ENCODE data around the gene KRTAP1-3. TPM values are rescaled to one million over a fixed set of nuclear protein-coding genes. Genes with fewer than 3 reads are reported as not detected.

KRTAP1-3 gene
- total and polyA plus RNA-seq, 2 donors, result not detected

DNA sequence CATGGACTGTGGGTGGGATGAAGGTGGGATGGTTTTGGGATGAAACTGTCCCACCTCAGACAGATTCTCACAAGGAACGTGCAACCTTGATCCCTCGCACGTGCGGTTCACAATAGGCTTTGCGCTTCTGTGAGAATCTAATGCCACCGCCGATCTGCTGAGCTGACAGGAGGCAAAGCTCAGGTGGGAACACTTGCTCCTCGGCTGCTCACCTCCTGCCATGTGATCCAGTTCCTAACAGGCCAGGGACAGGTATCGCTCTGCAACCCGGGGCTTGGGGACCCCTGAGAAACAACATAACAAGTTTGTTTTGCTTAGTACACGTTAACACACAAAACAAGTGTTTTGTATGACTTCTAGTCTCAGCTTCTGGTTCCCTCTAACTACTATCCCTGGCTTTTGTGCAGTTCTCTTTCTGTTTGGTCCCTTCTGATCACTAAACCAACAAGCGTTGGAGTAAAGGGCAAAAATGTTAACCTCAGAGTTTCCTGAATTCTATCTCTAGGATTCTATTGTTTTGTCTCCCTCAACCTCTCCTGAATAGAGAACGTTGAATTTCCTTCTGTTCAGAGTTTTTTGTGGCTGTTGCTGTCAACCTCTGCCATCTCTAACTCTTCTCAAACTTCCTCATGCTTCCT lies 18.0 kb downstream of the KRTAP1-3 start:
- no peaks in the 10 kb centered on the region for H3K9me3 ChIP-seq (ENCODE audit: control insufficient read depth in 2 of 2, insufficient read depth in 1 of 2, low read length in 1 of 2)
- 86% methylated on average over 13 of the region's 13 CpGs for WGBS
- H3K27ac ChIP-seq (ENCODE audit: low read depth in 1 of 2, low read length in 1 of 2), result no peak overlapping the region
- H3K27me3 ChIP-seq (ENCODE audit: control insufficient read depth in 2 of 2, insufficient read depth in 1 of 2, low read length in 1 of 2), result no peaks in the 10 kb centered on the region
- no peaks in the 10 kb centered on the region for H3K36me3 ChIP-seq (ENCODE audit: control insufficient read depth in 2 of 2, insufficient read depth in 2 of 2, low read length in 1 of 2)
- no peak overlapping the region for H3K4me3 ChIP-seq (ENCODE audit: low read length in 2 of 2)
- no peaks in the 10 kb centered on the region for H3K4me1 ChIP-seq (ENCODE audit: control insufficient read depth in 2 of 2, insufficient read depth in 2 of 2, low read length in 2 of 2)
- no peak for DNase-seq (ENCODE audit: low read depth in 6 of 9, low spot score in 9 of 9)

DNA sequence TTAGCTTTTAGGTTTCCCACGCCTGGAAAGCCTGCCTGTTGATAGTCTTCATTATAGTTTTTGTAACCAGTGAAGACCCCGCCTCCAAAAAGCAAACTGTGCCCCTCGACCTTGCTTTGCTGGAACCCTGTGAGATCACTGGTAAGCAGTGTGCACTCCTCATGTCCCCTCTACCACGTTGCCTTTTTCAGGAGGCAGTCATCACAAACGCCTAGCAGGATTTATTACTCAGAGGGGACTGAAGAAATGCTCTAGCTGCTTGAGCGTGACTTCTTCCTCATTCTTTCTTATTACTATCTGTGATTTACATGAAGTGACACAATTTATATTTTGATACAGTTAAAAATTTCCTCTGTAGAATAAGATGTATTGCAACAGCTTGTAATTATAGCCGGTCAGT lies 19.2 kb downstream of the KRTAP1-3 start:
- Histone ChIP-seq H3K27me3 (ENCODE audit: control insufficient read depth in 2 of 2, insufficient read depth in 1 of 2, low read length in 1 of 2) (no peaks in the 10 kb centered on the region), H3K4me3 (ENCODE audit: low read length in 2 of 2) (no peak overlapping the region), H3K9me3 (ENCODE audit: control insufficient read depth in 2 of 2, insufficient read depth in 1 of 2, low read length in 1 of 2) (no peaks in the 10 kb centered on the region), H3K27ac (ENCODE audit: low read depth in 1 of 2, low read length in 1 of 2) (no peak overlapping the region), H3K4me1 (ENCODE audit: control insufficient read depth in 2 of 2, insufficient read depth in 2 of 2, low read length in 2 of 2) (no peaks in the 10 kb centered on the region), H3K36me3 (ENCODE audit: control insufficient read depth in 2 of 2, insufficient read depth in 2 of 2, low read length in 1 of 2) (no peaks in the 10 kb centered on the region)
- DNase-seq (ENCODE audit: low read depth in 6 of 9, low spot score in 9 of 9), result no peak
- WGBS, result 82% methylated on average over 7 of the region's 7 CpGs

DNA sequence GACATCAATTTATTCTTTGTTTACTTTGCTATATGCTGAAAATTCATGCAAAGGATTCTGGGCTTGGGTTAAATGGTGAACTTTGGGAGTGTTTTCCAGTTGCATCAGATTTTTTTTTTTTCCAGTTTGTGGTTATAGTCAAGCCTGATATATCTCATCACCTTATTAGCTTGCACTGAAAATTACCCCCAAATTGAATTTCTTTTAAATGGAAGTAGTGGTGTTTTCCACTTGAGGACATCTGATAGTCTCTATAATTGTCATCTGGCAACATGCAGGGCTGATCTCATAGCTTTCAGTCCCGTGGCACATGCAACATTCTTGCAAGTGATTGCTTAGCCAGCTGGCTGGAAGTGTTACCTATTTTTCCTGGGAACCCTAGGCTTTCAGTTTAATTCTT lies 21.1 kb downstream of the KRTAP1-3 start:
- Histone ChIP-seq H3K4me1 (ENCODE audit: control insufficient read depth in 2 of 2, insufficient read depth in 2 of 2, low read length in 2 of 2) (no peaks in the 10 kb centered on the region), H3K9me3 (ENCODE audit: control insufficient read depth in 2 of 2, insufficient read depth in 1 of 2, low read length in 1 of 2) (no peaks in the 10 kb centered on the region), H3K27me3 (ENCODE audit: control insufficient read depth in 2 of 2, insufficient read depth in 1 of 2, low read length in 1 of 2) (peaks cover 0 to 2% of the 10 kb centered on the region in 2 donors), H3K36me3 (ENCODE audit: control insufficient read depth in 2 of 2, insufficient read depth in 2 of 2, low read length in 1 of 2) (no peaks in the 10 kb centered on the region), H3K27ac (ENCODE audit: low read depth in 1 of 2, low read length in 1 of 2) (no peak overlapping the region), H3K4me3 (ENCODE audit: low read length in 2 of 2) (no peak overlapping the region)
- WGBS, result 82% methylated on average over 1 of the region's 1 CpG
- peak in 2 of 9 donors; percentile 4 to 10 for DNase-seq (ENCODE audit: low read depth in 6 of 9, low spot score in 9 of 9)

DNA sequence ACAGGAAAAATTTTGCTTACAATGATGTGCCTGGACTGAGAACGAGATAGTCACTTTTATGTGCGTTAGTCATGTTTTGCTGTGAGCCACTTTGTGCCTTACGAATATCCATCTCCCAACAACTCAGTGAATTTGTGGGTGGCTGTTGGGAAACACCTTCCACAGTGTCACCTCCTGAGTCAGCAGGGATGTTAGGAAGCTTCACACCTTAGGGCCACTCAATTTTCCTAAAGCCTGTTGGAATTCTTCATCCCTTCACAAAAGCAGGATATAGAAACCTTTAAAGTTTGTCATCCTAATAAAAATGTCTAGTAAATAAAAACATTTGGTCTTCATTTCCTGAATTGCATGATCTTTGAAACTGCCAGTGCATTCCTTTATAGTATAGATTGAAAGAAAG lies 21.5 kb downstream of the KRTAP1-3 start:
- Histone ChIP-seq H3K27me3 (ENCODE audit: control insufficient read depth in 2 of 2, insufficient read depth in 1 of 2, low read length in 1 of 2) (peaks cover 0 to 2% of the 10 kb centered on the region in 2 donors), H3K4me1 (ENCODE audit: control insufficient read depth in 2 of 2, insufficient read depth in 2 of 2, low read length in 2 of 2) (no peaks in the 10 kb centered on the region), H3K36me3 (ENCODE audit: control insufficient read depth in 2 of 2, insufficient read depth in 2 of 2, low read length in 1 of 2) (no peaks in the 10 kb centered on the region), H3K9me3 (ENCODE audit: control insufficient read depth in 2 of 2, insufficient read depth in 1 of 2, low read length in 1 of 2) (no peaks in the 10 kb centered on the region), H3K4me3 (ENCODE audit: low read length in 2 of 2) (no peak overlapping the region), H3K27ac (ENCODE audit: low read depth in 1 of 2, low read length in 1 of 2) (no peak overlapping the region)
- 98% methylated on average over 3 of the region's 3 CpGs for WGBS
- no peak for DNase-seq (ENCODE audit: low read depth in 6 of 9, low spot score in 9 of 9)

DNA sequence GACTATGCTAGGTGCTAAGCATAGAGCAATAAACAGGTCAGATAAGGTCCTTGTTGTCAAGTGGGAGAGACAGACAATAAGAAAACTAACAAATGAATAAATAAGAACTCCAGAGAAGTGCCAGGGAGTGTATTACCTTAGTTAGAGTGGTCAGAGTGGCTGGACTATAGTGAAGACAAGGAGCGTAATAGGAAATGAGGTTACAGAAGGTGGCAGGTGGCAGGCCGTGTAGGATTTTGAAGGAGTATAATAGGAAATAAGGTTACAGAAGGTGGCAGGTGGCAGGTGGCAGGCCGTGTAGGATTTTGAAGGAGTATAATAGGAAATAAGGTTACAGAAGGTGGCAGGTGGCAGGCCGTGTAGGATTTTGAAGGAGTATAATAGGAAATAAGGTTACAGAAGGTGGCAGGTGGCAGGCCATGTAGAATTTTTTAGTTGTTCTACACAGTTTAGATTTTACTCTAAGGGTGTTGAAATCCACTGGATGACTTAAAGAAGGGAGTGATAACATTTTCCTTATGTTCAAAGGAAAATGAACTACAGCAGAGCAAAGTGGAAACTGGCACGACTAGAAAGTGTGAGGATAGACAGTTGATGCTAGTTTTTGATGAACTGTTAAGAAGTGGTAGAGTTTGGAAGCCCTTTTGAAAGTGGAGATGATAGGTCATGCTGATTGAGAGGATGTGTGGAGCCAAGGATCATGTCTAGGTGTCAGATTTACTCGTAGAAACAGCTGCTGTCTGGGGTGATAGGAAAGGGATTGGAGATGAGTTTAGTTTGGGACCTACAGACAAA lies 22.2 kb downstream of the KRTAP1-3 start:
- Histone ChIP-seq H3K36me3 (ENCODE audit: control insufficient read depth in 2 of 2, insufficient read depth in 2 of 2, low read length in 1 of 2) (no peaks in the 10 kb centered on the region), H3K4me3 (ENCODE audit: low read length in 2 of 2) (no peak overlapping the region), H3K27me3 (ENCODE audit: control insufficient read depth in 2 of 2, insufficient read depth in 1 of 2, low read length in 1 of 2) (peaks cover 0 to 2% of the 10 kb centered on the region in 2 donors), H3K27ac (ENCODE audit: low read depth in 1 of 2, low read length in 1 of 2) (no peak overlapping the region), H3K9me3 (ENCODE audit: control insufficient read depth in 2 of 2, insufficient read depth in 1 of 2, low read length in 1 of 2) (no peaks in the 10 kb centered on the region), H3K4me1 (ENCODE audit: control insufficient read depth in 2 of 2, insufficient read depth in 2 of 2, low read length in 2 of 2) (no peaks in the 10 kb centered on the region)
- DNase-seq (ENCODE audit: low read depth in 6 of 9, low spot score in 9 of 9), result no peak
- WGBS, result 83% methylated on average over 6 of the region's 6 CpGs

DNA sequence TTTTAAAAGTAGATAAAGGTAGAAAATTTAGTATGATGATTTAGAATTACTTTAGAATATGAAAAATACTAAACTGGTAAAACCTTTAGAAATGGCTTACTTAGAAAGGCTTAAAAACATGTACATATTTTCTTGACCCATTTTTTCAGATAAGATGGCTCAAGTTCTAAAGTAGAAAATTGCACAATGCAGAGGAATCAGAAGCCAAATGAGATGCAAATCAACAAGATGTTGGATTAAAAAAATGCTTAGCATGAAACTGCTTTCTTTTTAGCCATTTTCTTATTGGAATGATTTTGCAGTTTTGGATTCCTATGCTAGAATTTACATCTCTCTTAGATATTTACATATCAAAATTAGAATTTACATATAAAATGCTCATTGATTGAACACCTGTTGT lies 24.2 kb downstream of the KRTAP1-3 start:
- DNase-seq (ENCODE audit: low read depth in 6 of 9, low spot score in 9 of 9), result no peak
- no peak overlapping the region for H3K4me3 ChIP-seq (ENCODE audit: low read length in 2 of 2)

DNA sequence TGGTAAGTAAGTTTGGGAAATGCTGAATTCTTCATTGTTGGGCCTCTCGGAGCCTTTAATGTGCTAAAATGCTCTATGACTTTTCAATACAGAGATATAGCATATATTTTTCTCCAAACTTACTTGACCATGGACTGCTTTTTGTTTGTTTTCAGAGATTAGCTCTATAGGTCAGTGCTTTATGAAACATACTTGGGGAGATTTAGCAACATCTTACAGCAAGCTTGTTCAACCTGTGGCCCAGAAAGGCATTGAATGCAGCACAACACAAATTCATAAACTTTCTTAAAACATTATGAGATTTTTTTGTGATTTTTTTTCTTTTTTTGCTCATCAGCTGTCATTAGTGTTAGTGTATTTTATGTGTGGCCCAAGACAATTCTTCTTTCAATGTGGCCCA lies 24.7 kb downstream of the KRTAP1-3 start:
- WGBS, result 100% methylated on average over 1 of the region's 1 CpG
- no peaks in the 10 kb centered on the region for H3K9me3 ChIP-seq (ENCODE audit: control insufficient read depth in 2 of 2, insufficient read depth in 1 of 2, low read length in 1 of 2)
- peaks cover 0 to 2% of the 10 kb centered on the region in 2 donors for H3K27me3 ChIP-seq (ENCODE audit: control insufficient read depth in 2 of 2, insufficient read depth in 1 of 2, low read length in 1 of 2)
- H3K4me1 ChIP-seq (ENCODE audit: control insufficient read depth in 2 of 2, insufficient read depth in 2 of 2, low read length in 2 of 2), result no peaks in the 10 kb centered on the region
- no peak for DNase-seq (ENCODE audit: low read depth in 6 of 9, low spot score in 9 of 9)
- no peak overlapping the region for H3K27ac ChIP-seq (ENCODE audit: low read depth in 1 of 2, low read length in 1 of 2)
- no peaks in the 10 kb centered on the region for H3K36me3 ChIP-seq (ENCODE audit: control insufficient read depth in 2 of 2, insufficient read depth in 2 of 2, low read length in 1 of 2)
- H3K4me3 ChIP-seq (ENCODE audit: low read length in 2 of 2), result no peak overlapping the region

More for the DNA sequence above, 24.2 kb downstream of the KRTAP1-3 start:
- H3K9me3 ChIP-seq (ENCODE audit: control insufficient read depth in 2 of 2, insufficient read depth in 1 of 2, low read length in 1 of 2), result no peaks in the 10 kb centered on the region
- H3K27me3 ChIP-seq (ENCODE audit: control insufficient read depth in 2 of 2, insufficient read depth in 1 of 2, low read length in 1 of 2), result peaks cover 0 to 2% of the 10 kb centered on the region in 2 donors
- H3K36me3 ChIP-seq (ENCODE audit: control insufficient read depth in 2 of 2, insufficient read depth in 2 of 2, low read length in 1 of 2), result no peaks in the 10 kb centered on the region
- no peak overlapping the region for H3K27ac ChIP-seq (ENCODE audit: low read depth in 1 of 2, low read length in 1 of 2)
- H3K4me1 ChIP-seq (ENCODE audit: control insufficient read depth in 2 of 2, insufficient read depth in 2 of 2, low read length in 2 of 2), result no peaks in the 10 kb centered on the region

DNA sequence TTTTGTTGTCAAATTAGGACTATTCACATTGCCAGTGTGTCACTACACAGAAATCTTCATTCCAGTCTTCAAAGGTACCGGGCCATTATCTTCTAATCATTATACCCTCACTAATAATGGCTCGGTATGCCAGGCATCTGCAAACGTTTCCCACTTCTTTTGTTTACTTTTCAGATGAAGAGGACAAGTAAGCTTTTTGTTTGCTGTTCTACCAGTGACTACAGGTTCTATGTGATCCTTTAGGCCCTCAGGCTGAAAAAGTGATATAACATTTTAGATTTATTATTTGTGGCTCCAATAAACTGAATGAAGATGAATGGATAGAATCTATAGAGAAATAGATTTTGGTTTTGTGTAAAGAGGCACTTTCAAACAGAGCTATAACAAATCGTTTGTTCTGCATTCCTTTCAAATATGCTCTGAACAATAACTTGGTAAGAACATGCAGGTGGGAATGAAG lies 25.3 kb downstream of the KRTAP1-3 start:
- 90% methylated on average over 4 of the region's 4 CpGs for WGBS
- H3K27ac ChIP-seq (ENCODE audit: low read depth in 1 of 2, low read length in 1 of 2), result no peak overlapping the region
- H3K27me3 ChIP-seq (ENCODE audit: control insufficient read depth in 2 of 2, insufficient read depth in 1 of 2, low read length in 1 of 2), result peaks cover 0 to 5% of the 10 kb centered on the region in 2 donors
- H3K4me3 ChIP-seq (ENCODE audit: low read length in 2 of 2), result no peak overlapping the region
- H3K4me1 ChIP-seq (ENCODE audit: control insufficient read depth in 2 of 2, insufficient read depth in 2 of 2, low read length in 2 of 2), result no peaks in the 10 kb centered on the region
- no peaks in the 10 kb centered on the region for H3K9me3 ChIP-seq (ENCODE audit: control insufficient read depth in 2 of 2, insufficient read depth in 1 of 2, low read length in 1 of 2)
- no peak for DNase-seq (ENCODE audit: low read depth in 6 of 9, low spot score in 9 of 9)
- H3K36me3 ChIP-seq (ENCODE audit: control insufficient read depth in 2 of 2, insufficient read depth in 2 of 2, low read length in 1 of 2), result no peaks in the 10 kb centered on the region

DNA sequence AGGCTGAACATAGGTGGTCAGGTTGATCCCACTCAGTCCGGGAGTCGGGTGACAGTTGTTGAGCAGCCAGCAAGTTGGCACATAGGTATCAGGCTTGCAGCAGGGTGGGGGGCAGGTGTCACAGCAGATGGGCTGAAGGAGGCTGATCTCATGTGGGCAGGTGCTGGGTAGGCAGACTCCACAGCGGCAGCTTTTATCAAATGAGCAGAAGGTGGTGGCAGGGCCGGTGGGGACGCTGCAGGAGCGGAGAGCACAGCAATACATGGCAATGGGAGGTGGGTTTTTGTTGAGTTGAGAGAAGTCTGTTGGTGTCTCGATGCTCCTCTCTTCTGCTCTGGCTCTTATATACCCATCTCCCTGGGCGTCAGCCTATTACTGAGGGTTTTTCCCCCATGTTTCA lies 25.9 kb downstream of the KRTAP1-3 start, which contains the start of gene KRTAP3-1:
TSS of gene KRTAP3-1 (minus strand) at position 318 of the 400 bp plus-strand sequence. CDS start at position 264, 54 bp downstream.
- Histone ChIP-seq H3K4me3 (ENCODE audit: low read length in 2 of 2) (no peak within 1 kb of the TSS), H3K27ac (ENCODE audit: low read depth in 1 of 2, low read length in 1 of 2) (no peak within 1 kb of the TSS), H3K36me3 (ENCODE audit: control insufficient read depth in 2 of 2, insufficient read depth in 2 of 2, low read length in 1 of 2) (no peaks in the 10 kb centered on the region), H3K4me1 (ENCODE audit: control insufficient read depth in 2 of 2, insufficient read depth in 2 of 2, low read length in 2 of 2) (no peaks in the 10 kb centered on the region), H3K27me3 (ENCODE audit: control insufficient read depth in 2 of 2, insufficient read depth in 1 of 2, low read length in 1 of 2) (peaks cover 0 to 5% of the 10 kb centered on the region in 2 donors), H3K9me3 (ENCODE audit: control insufficient read depth in 2 of 2, insufficient read depth in 1 of 2, low read length in 1 of 2) (no peaks in the 10 kb centered on the region)
- DNase-seq (ENCODE audit: low read depth in 6 of 9, low spot score in 9 of 9), result no peak
- 98% methylated on average over 8 of the region's 8 CpGs for WGBS

All from thymus (tissue), 11 donors.